ENCODE data around the gene MFSD11.
"Not testable (repeated sequence)": the region's sequence is repeated elsewhere in the genome, so short reads cannot be mapped to it uniquely, and the experiment has no call there.

The MFSD11 gene

GRCh38 chr17:76720211-76720610 lies 17.7 kb upstream of the MFSD11 start:
- Histone ChIP-seq H3K9me3 (ENCODE audit: control insufficient read depth, insufficient read depth, low read length) (no peaks in the 10 kb centered on the region), H3K4me3 (ENCODE audit: low read depth, low read length) (no peak overlapping the region), H3K27me3 (ENCODE audit: control insufficient read depth, insufficient read depth, low read length) (no peaks in the 10 kb centered on the region), H3K27ac (ENCODE audit: low read depth, low read length) (no peak overlapping the region), H3K36me3 (ENCODE audit: control insufficient read depth, insufficient read depth, low read length) (peaks cover 84% of the 10 kb centered on the region), H3K9ac (ENCODE audit: low read depth, low read length) (no peak overlapping the region), H3K4me1 (ENCODE audit: control insufficient read depth, insufficient read depth, low read length) (no peaks in the 10 kb centered on the region)

- H3K9ac ChIP-seq (ENCODE audit: low read depth, low read length) = no peak overlapping the region
- no peaks in the 10 kb centered on the region for H3K9me3 ChIP-seq (ENCODE audit: control insufficient read depth, insufficient read depth, low read length)
- H3K4me3 ChIP-seq (ENCODE audit: low read depth, low read length) = no peak overlapping the region
- H3K27ac ChIP-seq (ENCODE audit: low read depth, low read length) = no peak overlapping the region
- H3K36me3 ChIP-seq (ENCODE audit: control insufficient read depth, insufficient read depth, low read length) = peaks cover 77% of the 10 kb centered on the region
- H3K27me3 ChIP-seq (ENCODE audit: control insufficient read depth, insufficient read depth, low read length) = no peaks in the 10 kb centered on the region
- H3K4me1 ChIP-seq (ENCODE audit: control insufficient read depth, insufficient read depth, low read length) = no peaks in the 10 kb centered on the region
These were observed 17.0 kb upstream of the MFSD11 start for GRCh38 chr17:76720941-76721340.

GRCh38 chr17:76721463-76721862 lies 16.5 kb upstream of the MFSD11 start:
- no peaks in the 10 kb centered on the region for H3K9me3 ChIP-seq (ENCODE audit: control insufficient read depth, insufficient read depth, low read length)
- no peaks in the 10 kb centered on the region for H3K4me1 ChIP-seq (ENCODE audit: control insufficient read depth, insufficient read depth, low read length)
- no peaks in the 10 kb centered on the region for H3K27me3 ChIP-seq (ENCODE audit: control insufficient read depth, insufficient read depth, low read length)
- H3K36me3 ChIP-seq (ENCODE audit: control insufficient read depth, insufficient read depth, low read length) = peaks cover 72% of the 10 kb centered on the region
- no peak overlapping the region for H3K9ac ChIP-seq (ENCODE audit: low read depth, low read length)
- H3K4me3 ChIP-seq (ENCODE audit: low read depth, low read length) = no peak overlapping the region
- H3K27ac ChIP-seq (ENCODE audit: low read depth, low read length) = no peak overlapping the region

GRCh38 chr17:76722279-76722678 lies 15.6 kb upstream of the MFSD11 start:
- H3K9me3 ChIP-seq (ENCODE audit: control insufficient read depth, insufficient read depth, low read length) = no peaks in the 10 kb centered on the region
- no peak overlapping the region for H3K27ac ChIP-seq (ENCODE audit: low read depth, low read length)
- H3K4me3 ChIP-seq (ENCODE audit: low read depth, low read length) = no peak overlapping the region
- no peaks in the 10 kb centered on the region for H3K4me1 ChIP-seq (ENCODE audit: control insufficient read depth, insufficient read depth, low read length)
- no peaks in the 10 kb centered on the region for H3K27me3 ChIP-seq (ENCODE audit: control insufficient read depth, insufficient read depth, low read length)
- peaks cover 64% of the 10 kb centered on the region for H3K36me3 ChIP-seq (ENCODE audit: control insufficient read depth, insufficient read depth, low read length)
- no peak overlapping the region for H3K9ac ChIP-seq (ENCODE audit: low read depth, low read length)

- H3K4me1 ChIP-seq (ENCODE audit: control insufficient read depth, insufficient read depth, low read length); H3K27ac ChIP-seq (ENCODE audit: low read depth, low read length); H3K4me3 ChIP-seq (ENCODE audit: low read depth, low read length); H3K9me3 ChIP-seq (ENCODE audit: control insufficient read depth, insufficient read depth, low read length); H3K9ac ChIP-seq (ENCODE audit: low read depth, low read length); H3K27me3 ChIP-seq (ENCODE audit: control insufficient read depth, insufficient read depth, low read length): not testable (repeated sequence)
- peaks cover 59% of the 10 kb centered on the region for H3K36me3 ChIP-seq (ENCODE audit: control insufficient read depth, insufficient read depth, low read length)
These were observed 14.9 kb upstream of the MFSD11 start for GRCh38 chr17:76722977-76723376.

GRCh38 chr17:76723812-76724211 lies 14.1 kb upstream of the MFSD11 start:
- H3K27ac ChIP-seq (ENCODE audit: low read depth, low read length) = no peak overlapping the region
- no peaks in the 10 kb centered on the region for H3K4me1 ChIP-seq (ENCODE audit: control insufficient read depth, insufficient read depth, low read length)
- no peaks in the 10 kb centered on the region for H3K9me3 ChIP-seq (ENCODE audit: control insufficient read depth, insufficient read depth, low read length)
- H3K36me3 ChIP-seq (ENCODE audit: control insufficient read depth, insufficient read depth, low read length) = peaks cover 51% of the 10 kb centered on the region
- H3K4me3 ChIP-seq (ENCODE audit: low read depth, low read length) = no peak overlapping the region
- H3K9ac ChIP-seq (ENCODE audit: low read depth, low read length) = no peak overlapping the region
- H3K27me3 ChIP-seq (ENCODE audit: control insufficient read depth, insufficient read depth, low read length) = no peaks in the 10 kb centered on the region

GRCh38 chr17:76725580-76726230 lies 12.2 kb upstream of the MFSD11 start:
- Histone ChIP-seq H3K9me3 (ENCODE audit: control insufficient read depth, insufficient read depth, low read length) (no peaks in the 10 kb centered on the region), H3K27ac (ENCODE audit: low read depth, low read length) (peak overlapping the region; percentile 98), H3K27me3 (ENCODE audit: control insufficient read depth, insufficient read depth, low read length) (no peaks in the 10 kb centered on the region), H3K4me1 (ENCODE audit: control insufficient read depth, insufficient read depth, low read length) (no peaks in the 10 kb centered on the region), H3K4me3 (ENCODE audit: low read depth, low read length) (peak overlapping the region; percentile 99), H3K36me3 (ENCODE audit: control insufficient read depth, insufficient read depth, low read length) (peaks cover 42% of the 10 kb centered on the region), H3K9ac (ENCODE audit: low read depth, low read length) (peak overlapping the region; percentile 77)

GRCh38 chr17:76726231-76726775 lies 11.6 kb upstream of the MFSD11 start, which contains the start of gene JMJD6:
Gene JMJD6, minus strand, starts transcription at chr17:76726606. Its CDS starts 131 bp downstream, at chr17:76726475.
- H3K27ac ChIP-seq (ENCODE audit: low read depth, low read length) = peak within 1 kb of the TSS; percentile 98
- H3K27me3 ChIP-seq (ENCODE audit: control insufficient read depth, insufficient read depth, low read length) = no peaks in the 10 kb centered on the region
- peak within 1 kb of the TSS; percentile 99 for H3K9ac ChIP-seq (ENCODE audit: low read depth, low read length)
- peak within 1 kb of the TSS; percentile 99 for H3K4me3 ChIP-seq (ENCODE audit: low read depth, low read length)
- peaks cover 39% of the 10 kb centered on the region for H3K36me3 ChIP-seq (ENCODE audit: control insufficient read depth, insufficient read depth, low read length)
- no peaks in the 10 kb centered on the region for H3K9me3 ChIP-seq (ENCODE audit: control insufficient read depth, insufficient read depth, low read length)
- no peaks in the 10 kb centered on the region for H3K4me1 ChIP-seq (ENCODE audit: control insufficient read depth, insufficient read depth, low read length)

- Histone ChIP-seq H3K27ac (ENCODE audit: low read depth, low read length) (peak within 1 kb of the TSS; percentile 98), H3K36me3 (ENCODE audit: control insufficient read depth, insufficient read depth, low read length) (peaks cover 39% of the 10 kb centered on the region), H3K4me3 (ENCODE audit: low read depth, low read length) (peak within 1 kb of the TSS; percentile 99), H3K9me3 (ENCODE audit: control insufficient read depth, insufficient read depth, low read length) (no peaks in the 10 kb centered on the region), H3K9ac (ENCODE audit: low read depth, low read length) (peak within 1 kb of the TSS; percentile 99), H3K4me1 (ENCODE audit: control insufficient read depth, insufficient read depth, low read length) (no peaks in the 10 kb centered on the region), H3K27me3 (ENCODE audit: control insufficient read depth, insufficient read depth, low read length) (no peaks in the 10 kb centered on the region)
These were observed 10.9 kb upstream of the MFSD11 start, which contains the start of gene METTL23 for GRCh38 chr17:76726776-76727718. Gene METTL23, plus strand, starts transcription at chr17:76726839. Its CDS starts 2,872 bp downstream, at chr17:76729711.

GRCh38 chr17:76727745-76728456 lies 10.0 kb upstream of the MFSD11 start:
- H3K36me3 ChIP-seq (ENCODE audit: control insufficient read depth, insufficient read depth, low read length) = peaks cover 41% of the 10 kb centered on the region
- H3K27me3 ChIP-seq (ENCODE audit: control insufficient read depth, insufficient read depth, low read length) = no peaks in the 10 kb centered on the region
- no peak overlapping the region for H3K9ac ChIP-seq (ENCODE audit: low read depth, low read length)
- H3K4me1 ChIP-seq (ENCODE audit: control insufficient read depth, insufficient read depth, low read length) = no peaks in the 10 kb centered on the region
- no peak overlapping the region for H3K27ac ChIP-seq (ENCODE audit: low read depth, low read length)
- H3K9me3 ChIP-seq (ENCODE audit: control insufficient read depth, insufficient read depth, low read length) = no peaks in the 10 kb centered on the region
- peak overlapping the region; percentile 99 for H3K4me3 ChIP-seq (ENCODE audit: low read depth, low read length)
